Cerebellar nuclear complex (tissue), 1 donor: ENCODE measurements around the gene ANKFY1.
"Not testable (repeated sequence)": the region's sequence is repeated elsewhere in the genome, so short reads cannot be mapped to it uniquely, and the experiment has no call there.

Source experiments
- DNase-seq, 2 experiments: peaks; one replicate each; lab custom pipeline; 2025; lab: John Stamatoyannopoulos, UW

Gene ANKFY1

GRCh38 chr17:4156750-4157381 lies 106.9 kb downstream of the ANKFY1 start:
- DNase-seq: no peak

DNA sequence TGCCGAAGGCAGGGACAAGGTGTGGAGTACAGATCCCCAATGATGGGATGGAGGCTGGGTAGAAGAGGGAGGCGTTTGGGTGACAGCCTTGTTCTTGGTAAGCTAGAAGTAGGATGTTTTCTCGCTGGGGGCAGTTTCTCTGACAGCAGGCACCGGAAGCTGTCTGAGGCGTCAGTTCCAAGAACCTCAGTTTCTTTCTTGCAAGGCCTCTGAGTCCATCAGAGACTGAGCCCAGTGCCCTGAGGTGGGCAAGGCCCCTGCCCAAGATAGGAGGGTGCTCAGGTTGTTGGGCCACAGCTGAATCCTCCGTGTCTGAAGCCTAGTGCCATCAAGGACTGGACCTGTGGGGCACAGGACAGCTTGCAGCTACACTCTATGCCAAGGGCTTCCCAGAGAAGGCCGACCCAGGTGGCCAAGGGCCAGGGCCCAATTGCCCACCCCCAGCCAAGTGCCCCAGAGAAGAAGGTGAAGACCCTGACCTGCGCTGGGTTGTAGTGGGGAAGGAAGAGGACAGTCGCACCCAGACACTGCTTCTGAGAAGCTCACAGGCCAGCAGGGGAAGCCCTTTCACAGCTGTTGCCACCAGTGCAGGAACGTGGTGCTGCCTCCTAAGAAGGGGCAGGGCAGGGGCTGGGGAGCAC lies 107.7 kb downstream of the ANKFY1 start:
- no peak for DNase-seq

- no peak for DNase-seq
Observed at GRCh38 chr17:4154201-4154600, 109.6 kb downstream of the ANKFY1 start.

DNA sequence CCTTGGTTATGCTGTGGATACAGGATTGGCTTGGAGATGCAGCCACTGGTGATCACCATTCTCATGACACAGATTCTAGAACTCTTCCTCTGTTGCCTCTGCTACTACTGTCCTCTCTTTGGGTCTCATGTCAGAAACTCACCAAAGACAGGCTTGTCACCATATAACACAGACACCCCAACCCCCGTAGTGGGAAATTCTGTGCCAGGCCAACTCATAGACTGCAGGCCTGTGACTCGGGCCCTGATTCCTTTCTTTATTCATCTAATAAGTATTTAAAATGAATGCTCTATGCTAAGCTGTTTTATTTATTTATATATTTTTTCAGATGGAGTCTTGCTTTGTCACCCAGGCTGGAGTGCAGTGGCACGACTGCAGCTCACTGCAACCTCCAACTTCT lies 111.3 kb downstream of the ANKFY1 start:
- DNase-seq: no peak

GRCh38 chr17:4150096-4150495 lies 113.7 kb downstream of the ANKFY1 start:
- DNase-seq: no peak

DNA sequence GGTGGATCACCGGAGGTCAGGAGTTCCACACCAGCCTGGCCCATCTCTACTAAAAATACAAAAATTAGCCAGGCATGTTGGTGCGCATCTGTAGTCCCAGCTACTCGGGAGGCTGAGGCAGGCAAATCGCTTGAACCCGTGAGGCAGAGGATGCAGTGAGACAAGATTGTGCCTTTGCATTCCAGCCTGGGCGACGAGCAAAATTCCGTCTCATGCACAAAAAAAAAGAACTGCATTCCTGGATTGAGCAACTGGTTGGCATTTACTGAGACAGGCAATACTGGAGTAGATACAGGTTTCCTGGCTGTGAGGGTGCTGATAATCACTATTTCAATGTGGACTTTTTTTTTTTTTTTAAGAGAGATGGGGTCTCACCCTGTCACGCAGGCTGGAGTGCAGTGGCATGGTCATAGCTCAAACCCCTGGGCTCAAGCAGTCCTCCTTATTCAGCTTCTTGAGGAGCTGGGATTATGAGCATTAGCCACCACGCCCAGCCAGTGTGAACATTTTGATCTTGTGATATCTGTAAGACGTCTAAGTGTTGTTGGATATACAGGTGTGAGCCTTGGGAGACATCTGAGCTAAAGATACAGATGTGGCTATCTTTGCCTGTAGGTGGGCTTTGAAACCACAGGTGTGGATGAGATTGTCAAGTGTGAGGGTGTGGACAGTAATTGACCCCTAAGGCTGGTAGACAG lies 115.0 kb downstream of the ANKFY1 start:
- no peak for DNase-seq

DNA sequence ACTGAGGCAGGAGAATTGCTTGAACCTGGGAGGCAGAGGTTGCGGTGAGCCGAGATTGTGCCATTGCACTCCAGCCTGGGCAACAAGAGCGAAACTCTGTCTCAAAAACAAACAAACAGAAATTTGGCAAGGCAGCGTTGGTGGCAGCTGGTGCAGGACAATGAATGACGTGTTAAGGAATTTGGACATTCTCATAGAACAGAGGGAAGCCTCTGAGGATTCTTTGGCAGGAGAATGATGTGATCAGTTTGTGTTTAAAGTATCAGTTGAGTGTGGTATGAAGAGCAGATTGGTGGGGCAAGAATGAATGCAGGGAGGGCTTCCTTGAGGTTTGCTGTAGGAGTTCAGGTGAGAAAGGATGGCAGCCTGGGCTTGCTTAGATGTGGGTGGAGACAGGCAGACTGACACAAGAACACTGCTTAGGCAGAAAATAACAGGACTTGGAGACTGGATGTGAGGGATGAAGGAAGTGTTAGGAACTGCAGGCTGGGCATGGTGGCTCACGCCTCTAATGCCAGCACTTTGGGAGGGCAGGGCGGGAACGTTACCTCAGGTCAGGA lies 115.9 kb downstream of the ANKFY1 start:
- no peak for DNase-seq

GRCh38 chr17:4146641-4147040 lies 117.1 kb downstream of the ANKFY1 start:
- DNase-seq: no peak

GRCh38 chr17:4144422-4144747 lies 119.4 kb downstream of the ANKFY1 start:
- DNase-seq: no peak

- peak in 1 of 2 experiments; percentile 35 for DNase-seq
Observed at GRCh38 chr17:4143563-4144421, 120.0 kb downstream of the ANKFY1 start.

GRCh38 chr17:4142107-4142900 lies 121.5 kb downstream of the ANKFY1 start:
- no peak for DNase-seq

DNA sequence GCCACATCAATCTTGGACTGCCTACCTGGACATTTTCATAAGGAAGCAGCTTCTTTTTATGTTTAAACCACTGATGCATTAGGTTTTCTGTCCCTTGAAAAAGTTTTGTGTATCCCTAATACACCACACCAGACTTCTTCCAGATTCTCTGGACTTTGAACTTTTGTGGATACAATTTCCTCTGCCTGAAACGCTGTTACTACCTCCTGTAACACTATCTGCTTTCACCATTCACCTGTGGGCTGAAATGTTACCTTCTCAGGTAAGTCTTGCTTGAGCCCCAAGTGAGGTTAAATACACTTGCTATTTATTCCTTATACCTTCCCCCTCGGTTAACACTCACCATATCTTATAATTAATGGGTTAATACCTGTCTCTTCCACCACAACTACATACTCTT lies 123.7 kb downstream of the ANKFY1 start:
- DNase-seq: no peak

DNA sequence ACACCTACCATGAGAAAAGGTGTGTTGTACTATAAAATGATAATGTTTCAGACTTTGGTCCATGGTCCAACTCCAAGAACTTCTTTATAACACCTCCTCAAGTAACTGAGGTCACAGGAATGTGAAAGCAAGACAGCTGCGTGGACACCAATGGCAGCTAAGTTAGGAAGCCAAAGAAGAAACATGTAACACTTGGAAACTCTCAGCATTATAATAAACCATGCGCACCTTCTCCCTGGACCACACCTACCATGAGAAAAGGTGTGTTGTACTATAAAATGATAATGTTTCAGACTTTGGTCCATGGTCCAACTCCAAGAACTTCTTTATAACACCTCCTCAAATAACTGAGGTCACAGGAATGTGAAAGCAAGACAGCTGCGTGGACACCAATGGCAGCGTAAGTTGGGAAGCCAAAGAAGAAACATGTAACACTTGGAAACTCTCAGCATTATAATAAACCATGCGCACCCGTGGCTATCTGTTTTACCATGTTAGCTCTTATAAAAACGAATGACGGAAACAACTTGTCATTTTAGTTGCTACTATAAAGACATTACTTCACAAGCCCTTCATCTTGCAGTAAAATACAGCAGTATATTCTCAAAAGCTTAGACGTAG lies 124.8 kb downstream of the ANKFY1 start:
- DNase-seq: not testable (repeated sequence)

DNA sequence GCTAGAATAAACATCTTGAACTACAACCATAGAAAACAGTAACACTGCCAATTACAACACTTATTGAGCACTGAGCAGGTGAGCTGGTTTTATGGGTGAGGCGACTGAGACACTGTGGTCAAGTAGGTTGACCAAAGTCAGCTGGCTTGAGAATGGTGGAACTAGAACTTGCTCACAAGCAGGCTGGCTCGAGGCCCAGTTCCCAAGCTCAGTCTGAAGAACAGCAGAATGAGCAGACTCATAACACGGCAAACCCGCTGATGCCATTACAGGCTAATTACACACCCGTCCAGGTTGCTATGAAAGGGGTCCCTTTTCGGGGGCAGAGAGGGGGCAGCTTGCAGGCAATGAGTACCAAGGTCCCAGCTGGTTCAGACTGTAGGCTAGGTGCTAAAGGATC lies 127.4 kb downstream of the ANKFY1 start:
- no peak for DNase-seq

GRCh38 chr17:4135489-4135888 lies 128.3 kb downstream of the ANKFY1 start:
- DNase-seq: no peak

DNA sequence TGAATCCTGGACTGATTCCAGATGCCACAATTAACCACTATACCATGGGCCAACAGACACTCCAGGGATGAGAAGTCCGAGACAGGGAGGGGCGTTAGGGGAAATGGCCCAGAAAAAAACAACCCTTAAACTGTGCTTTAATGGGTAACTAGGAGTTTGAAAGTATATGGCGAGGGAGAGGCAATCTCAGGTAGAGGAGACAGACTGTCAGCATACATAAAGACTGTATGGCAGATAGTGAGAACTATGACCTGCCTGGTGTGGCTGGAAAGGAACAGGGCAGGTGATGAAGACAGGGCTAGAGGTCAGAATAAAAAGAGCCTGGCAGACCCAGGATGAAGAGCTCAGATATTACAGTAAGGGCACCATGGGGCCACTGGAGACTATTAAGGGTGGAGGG lies 129.1 kb downstream of the ANKFY1 start:
- DNase-seq: no peak

DNA sequence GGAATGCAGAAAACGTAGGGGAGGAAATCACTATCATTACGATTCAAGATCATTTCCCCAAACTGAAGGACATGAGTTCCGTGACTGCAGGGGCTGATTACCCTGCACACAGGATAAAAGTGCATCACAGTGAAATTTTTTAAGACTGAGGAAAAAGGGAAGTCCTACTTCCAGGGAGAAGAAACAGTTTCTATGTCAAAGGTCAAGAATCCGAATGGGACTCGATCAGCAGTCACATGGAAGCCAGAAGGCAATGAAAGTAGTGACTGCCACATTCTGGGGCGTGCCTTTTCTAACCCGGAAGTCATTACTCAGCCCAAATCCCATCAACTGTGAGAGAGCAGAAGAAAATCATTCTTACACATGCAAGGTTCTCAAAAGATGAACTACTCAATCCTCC lies 133.1 kb downstream of the ANKFY1 start:
- no peak for DNase-seq

- DNase-seq: no peak
Observed at GRCh38 chr17:4127555-4127954, 136.2 kb downstream of the ANKFY1 start.

GRCh38 chr17:4125552-4125951 lies 138.2 kb downstream of the ANKFY1 start:
- no peak for DNase-seq

DNA sequence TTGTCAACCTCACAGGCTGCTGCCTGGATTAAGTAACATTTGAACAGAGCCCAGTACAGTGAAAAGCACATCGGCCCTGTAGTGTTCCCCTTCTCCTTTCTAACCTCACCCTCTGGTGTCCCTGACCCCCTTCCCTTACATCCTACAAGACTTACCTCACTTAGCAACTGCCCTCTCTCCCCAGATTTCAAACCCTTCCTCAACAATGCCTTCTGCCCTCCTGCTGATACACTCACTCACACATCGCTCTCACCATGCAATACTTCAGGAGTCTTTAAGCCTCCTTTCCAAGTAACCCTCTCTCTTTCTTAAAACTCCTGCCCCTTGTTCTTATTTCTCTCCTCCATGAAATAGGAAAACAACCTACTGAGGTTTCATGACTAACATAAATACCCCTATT lies 138.8 kb downstream of the ANKFY1 start:
- no peak for DNase-seq

DNA sequence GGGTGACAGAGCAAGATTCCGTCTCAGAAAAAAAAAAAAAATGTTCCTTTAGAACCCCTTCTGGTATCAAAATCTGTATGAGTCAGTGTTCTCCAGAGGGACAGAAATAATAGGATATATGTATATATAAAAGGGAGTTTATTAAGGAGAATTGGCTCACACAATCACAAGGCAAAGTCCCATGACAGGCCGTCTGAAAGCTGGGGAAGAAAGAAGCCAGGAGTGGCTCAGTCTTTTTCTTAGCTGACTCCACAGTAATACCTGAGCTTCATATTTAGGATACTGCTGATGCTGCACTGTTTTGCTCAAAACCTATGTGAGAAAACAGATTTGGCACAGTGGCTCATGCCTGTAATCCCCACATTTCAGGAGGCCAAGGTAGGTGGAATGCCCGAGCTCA lies 143.4 kb downstream of the ANKFY1 start:
- DNase-seq: no peak
